Right ventricle myocardium inferior (tissue), 1 donor: Measurements from ENCODE around the gene NKX1-1. TPM values are rescaled to one million over a fixed set of nuclear protein-coding genes. Genes with fewer than 3 reads are reported as not detected.
A peak's percentile ranks its signal among the peaks of the same experiment; 100 is the strongest.
"Not testable (repeated sequence)": the region's sequence is repeated elsewhere in the genome, so short reads cannot be mapped to it uniquely, and the experiment has no call there.

ENCODE experiments used
- ATAC-seq: fragments of 200-7000 bp; cut with Tn5 transposase; one replicate; pipeline ENCODE4 v1.9.1; 2020; ENCODE audit warnings: mild to moderate bottlenecking, moderate library complexity
- DNase-seq: peaks from one replicate; pipeline ENCODE4 v3.0.0; 2021; ENCODE audit errors: missing footprints
- intact Hi-C: fragments of 100-400 bp; cut with DNase I; formaldehyde crosslinking; loops from one replicate; pipeline ENCODE4 v1.11.0; 2022
- total RNA-seq: library from RNA; stranded (reverse); fragmentation: NEBNext Ultra II Directional; extraction: Animal tissue kit (Norgen Biotek cat#: 25700); gene quantifications from one replicate; pipeline ENCODE4 v1.2.1, GENCODE V29; 2021
- donor health status: DM: no; HTN: yes; CAD: no; lungs with severe emphysema.

Gene NKX1-1
- total RNA-seq, 1 donor from 2014 or later = not detected

DNA sequence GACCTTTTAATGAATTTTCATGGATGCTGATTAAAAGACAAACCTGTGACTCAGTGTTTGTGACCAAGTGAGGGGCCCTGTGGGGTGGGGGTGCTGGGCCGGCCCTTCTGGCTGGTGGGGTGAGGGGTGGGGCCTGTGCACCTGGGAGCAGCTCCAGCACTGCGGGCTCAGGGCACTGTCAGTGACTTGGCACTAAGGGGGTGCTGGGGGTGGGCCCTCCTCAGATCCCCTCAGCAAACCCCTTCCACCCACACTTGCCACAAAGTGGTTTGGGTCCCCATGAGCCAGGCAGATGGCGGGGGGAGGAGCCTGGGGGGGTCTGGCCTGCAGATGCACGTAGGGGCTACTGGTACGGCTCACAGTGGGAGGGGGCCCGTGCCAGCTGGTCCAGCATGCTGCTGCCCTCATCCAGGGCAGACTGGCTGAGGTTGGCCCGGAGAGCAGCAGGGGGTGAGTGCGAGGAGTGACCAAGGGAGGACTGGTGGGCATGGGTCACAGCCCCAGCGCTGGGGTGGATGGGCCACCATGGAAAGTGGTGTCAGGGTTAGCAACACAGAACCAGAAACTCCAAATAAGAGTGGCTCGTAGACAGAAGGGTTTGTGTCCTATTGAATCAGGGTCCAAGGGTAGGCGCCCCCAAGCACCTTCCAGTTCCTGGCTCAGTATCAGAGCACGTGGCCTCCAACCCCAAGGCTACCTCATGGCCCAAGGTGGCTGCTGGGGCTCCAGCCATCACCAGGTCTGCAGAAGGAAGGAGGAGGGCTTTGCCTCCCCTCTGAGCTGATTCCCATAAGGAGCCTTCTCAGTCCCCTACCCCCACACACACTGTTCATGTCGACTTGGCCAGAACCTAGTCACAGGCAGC lies 10.1 kb downstream of the NKX1-1 start:
- DNase-seq (no peak), ATAC-seq (no peak)
- intact Hi-C loops = no loop called here

DNA sequence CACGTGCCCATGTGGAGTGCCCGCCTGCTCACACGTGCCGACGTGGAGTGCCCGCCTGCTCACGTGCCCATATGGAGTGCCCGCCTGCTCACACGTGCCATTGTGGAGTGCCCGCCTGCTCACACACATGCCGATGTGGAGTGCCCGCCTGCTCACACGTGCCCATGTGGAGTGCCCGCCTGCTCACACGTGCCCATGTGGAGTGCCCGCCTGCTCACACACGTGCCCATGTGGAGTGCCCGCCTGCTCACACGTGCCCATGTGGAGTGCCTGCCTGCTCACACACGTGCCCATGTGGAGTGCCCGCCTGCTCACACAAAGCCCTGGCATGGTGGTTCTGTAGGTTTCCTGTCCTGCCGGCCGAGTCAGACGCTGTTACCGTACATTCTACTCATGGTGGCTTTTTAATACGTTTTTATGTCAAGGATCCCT lies 10.8 kb downstream of the NKX1-1 start:
- DNase-seq, ATAC-seq, intact Hi-C loops: not testable (repeated sequence)

GRCh38 chr4:1394554-1395388 lies 11.5 kb downstream of the NKX1-1 start:
- DNase-seq, intact Hi-C loops, ATAC-seq: not testable (repeated sequence)

DNA sequence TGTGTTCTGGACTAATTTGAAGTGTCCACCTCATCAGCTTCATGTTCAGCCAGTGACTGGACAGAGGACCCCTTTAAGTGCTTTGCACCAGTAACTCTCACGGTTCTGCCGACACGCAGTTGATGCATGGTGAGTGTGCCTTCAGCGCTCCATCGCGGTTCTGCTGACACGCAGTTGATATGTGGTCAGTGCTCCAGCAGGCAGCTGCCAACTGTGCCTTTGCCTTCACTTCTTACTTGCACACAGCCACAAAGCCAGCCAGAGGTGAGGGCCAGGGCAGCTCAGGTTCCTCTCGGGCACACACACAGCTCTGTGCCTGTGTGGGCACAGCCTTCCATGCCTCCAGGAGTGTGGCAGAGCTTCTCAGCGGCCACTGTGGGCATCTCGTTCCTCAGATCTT lies 12.4 kb downstream of the NKX1-1 start:
- intact Hi-C loops = no loop called here
- no peak for ATAC-seq

GRCh38 chr4:1393363-1393762 lies 12.9 kb downstream of the NKX1-1 start:
- intact Hi-C loops, DNase-seq, ATAC-seq: not testable (repeated sequence)

More for the DNA sequence above, 12.4 kb downstream of the NKX1-1 start:
- DNase-seq = no peak

DNA sequence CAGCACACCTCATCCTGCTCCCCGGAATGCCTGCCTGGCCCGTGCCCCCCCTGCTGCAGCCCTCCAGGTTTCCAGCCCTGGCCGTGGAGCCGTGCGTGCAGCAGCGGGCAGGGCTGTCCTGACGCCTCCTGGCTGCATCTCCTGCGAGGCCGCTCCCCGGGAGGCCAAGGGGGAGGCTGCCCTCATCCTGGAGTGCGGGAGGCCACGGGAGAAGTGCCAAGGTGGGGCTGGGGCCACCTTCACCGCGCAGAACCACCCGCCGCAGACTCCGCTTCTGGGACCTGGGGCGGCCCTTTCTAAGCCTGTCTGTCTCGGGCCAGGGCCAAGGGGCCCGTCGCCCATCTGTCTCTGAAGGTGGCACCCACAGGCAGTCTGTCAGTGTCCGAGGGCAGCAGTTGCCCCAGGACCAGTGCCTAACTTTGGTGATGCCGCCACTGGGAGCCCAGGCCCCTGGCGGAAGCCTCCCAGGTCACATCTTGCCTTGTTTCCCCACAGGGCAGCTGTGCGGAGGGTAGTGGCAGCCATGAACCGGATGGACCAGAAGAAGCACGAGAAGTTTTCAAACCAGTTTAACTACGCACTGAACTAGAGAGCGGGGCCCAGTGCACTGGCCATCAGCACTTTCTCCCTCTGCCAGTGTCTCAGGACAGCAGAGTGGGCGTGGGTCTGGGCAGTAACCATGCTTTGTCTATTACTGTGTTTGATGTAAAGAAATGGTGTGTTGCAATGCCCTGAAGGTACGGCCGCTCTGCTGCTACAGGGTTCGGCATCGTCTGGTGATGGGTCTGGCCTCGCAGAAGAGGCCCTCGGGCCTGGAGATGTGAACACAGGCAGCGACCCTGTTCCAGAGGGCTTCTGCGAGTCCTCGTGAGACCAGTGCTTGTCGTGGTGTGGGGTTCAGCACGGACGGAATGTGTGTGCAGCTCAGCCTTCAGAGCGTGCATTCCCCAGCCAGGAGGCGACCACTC lies 20.6 kb downstream of the NKX1-1 start:
- ATAC-seq (no peak), DNase-seq (no peak)
- intact Hi-C loops = no loop called here

DNA sequence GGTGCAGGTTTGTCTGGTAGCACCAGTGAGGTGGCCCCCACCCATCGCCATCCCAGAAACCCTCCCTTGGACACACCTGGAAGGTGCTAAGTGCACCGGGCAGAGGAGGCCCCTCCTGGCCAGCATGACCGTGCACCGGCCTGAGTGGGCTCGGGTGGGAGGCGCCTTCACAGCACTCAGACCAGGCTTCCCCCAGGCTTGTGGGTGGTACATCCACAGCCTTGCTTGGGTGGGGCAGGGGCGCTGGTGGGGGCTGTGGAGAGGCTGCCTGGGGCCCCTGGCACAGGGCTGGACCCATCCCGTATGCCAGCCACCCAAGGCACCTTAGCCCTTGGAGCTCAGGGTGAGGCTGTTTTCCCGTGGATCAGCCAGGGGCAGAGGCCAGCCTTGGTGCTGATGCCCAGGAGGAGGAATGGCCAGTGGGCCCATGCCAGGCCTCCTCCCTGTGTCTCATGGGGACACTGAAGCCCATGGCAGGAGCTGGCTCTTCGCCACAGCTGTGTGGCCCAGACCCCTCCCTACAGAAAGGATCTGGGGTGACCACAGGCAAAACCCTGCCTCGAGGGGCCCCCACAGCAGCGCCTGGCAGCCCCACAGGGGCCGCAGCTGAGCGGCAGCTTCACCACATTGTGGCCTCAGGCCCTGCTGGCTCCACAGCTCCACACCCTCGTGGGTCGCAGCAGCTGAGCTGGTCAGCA lies 21.4 kb downstream of the NKX1-1 start:
- intact Hi-C loops = no loop called here
- ATAC-seq (no peak), DNase-seq (no peak)

DNA sequence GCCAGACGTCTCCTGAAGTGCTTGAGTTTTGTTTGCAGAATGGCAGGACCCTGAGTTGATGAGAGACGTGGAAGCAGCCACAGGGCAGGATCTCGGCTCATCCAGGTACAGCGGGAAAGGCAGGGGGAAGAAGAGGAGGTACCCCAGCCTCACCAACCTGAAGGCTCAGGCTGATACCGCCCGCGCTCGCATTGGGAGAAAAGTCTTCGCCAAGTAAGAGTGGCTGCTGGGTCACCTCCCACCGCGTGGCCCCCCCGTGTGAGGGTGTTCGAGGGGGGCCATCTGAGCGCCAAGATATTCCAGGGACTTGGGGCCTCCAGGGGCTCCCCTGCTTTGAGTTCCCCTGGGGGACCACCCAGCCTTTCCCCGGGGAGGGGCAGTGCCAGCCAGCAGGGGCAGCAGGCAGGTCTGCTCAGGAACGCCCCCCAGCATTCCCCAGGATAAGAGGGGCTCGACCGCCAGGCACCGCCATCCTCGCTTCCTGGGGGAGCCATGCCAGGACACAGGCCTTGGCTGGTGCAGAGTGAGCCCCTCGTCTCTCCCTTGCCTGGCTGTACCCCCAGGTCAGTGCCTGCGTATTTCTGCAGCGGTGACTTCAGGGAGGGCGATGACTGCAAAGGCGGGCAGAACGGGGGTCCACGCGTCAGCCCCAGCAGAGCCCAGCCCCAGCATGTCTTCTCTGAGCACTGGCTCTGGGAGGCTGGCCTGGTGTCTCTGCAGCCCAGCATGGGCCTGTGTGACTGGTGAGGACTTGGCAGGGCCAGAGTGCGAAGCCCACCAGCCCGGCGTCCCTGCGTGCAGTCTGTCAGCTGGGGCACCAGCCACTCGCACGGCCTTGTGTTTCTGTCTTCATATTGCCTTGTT lies 22.3 kb downstream of the NKX1-1 start:
- ATAC-seq = no peak
- intact Hi-C loops = no loop called here
- no peak for DNase-seq

DNA sequence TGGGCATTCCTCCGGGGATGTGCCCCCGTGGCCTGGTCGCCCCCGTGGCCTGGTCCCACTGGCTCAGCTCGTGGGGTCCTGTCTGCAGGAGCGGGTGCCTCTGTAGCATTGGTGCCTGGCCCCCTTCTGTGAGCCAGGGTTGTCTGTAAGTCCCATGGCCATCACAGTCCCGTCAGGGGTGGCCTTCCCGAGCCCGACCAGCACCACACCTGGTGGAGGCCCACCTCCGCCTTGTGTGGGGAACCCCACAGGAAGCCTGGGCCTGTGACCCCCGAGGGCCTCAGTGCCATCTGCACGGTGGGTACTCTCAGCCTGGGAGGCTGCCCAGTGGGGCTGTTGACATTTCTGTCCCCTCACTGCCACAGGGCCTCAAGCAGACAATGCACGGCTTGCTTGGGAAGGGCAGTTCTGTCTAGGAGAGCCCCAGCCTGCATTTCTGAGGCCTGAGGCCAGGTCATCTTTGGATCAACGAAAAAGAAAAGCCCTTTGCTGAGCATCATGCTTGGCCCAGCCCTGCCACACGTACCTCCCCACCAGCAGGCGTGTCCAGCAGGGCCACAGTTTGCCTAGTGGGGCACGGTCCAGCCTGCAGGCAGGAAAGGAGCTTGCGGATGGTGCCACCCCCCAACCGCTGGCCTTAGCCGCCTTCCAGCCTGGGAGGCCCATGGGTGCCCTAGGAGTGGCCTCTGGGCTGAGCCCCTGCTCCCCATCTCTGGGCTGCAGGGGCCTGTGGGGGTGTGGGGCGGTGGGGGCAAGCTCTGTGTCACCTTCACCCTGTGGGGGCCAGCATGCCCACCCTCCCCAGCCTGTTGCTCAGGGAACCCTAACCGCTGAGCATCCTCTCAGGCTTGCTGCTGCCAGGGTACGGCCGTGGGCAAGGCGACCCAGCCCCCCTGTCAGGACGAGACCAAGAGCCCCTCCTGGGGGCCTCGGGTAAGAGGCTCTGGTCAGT lies 23.2 kb downstream of the NKX1-1 start:
- intact Hi-C loops = no loop called here
- DNase-seq (no peak), ATAC-seq (no peak)

DNA sequence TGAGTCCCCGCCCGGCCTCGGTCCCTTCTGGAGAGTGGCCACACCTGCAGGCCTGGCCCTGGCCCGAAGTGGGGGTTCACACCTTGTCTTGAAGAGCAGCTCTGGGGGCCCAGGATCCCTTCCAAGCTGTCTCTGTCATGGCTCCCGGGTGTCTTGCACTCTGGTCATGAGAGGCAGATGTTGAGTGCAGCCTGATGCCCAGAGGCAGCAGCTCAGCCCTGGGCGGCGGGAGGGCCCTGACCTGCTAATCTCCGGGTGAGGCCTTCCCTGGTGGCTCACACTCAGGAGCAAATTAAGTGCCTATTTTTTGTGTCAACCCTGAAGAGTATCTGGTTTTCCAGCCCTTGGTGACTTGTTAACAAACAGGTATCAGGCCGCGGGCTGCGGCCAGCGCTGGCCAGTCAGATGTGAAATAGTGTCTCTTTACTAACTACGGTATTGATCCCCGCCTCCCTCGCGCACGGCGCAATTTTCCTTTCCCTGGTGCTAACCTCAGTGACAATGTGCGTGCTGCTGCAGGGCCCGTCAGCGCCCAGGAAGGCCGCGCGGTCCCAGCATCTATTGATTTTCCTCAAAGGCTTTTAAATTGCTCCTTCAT lies 24.2 kb downstream of the NKX1-1 start:
- intact Hi-C loops = no loop called here
- ATAC-seq (no peak), DNase-seq (peak; percentile 49)

- DNase-seq = no peak
- intact Hi-C loops = no loop called here
- ATAC-seq = no peak
These were observed 25.0 kb downstream of the NKX1-1 start for GRCh38 chr4:1381181-1381621.

- DNase-seq = no peak
- intact Hi-C loops = no loop called here
- ATAC-seq = no peak
These were observed 25.7 kb downstream of the NKX1-1 start for GRCh38 chr4:1380368-1381151.

GRCh38 chr4:1379801-1380331 lies 26.4 kb downstream of the NKX1-1 start:
- DNase-seq (no peak), ATAC-seq (no peak)
- intact Hi-C loops = no loop called here

- ATAC-seq (no peak), DNase-seq (peak; percentile 44)
- intact Hi-C loops = no loop called here
These were observed 26.9 kb downstream of the NKX1-1 start for GRCh38 chr4:1379351-1379781.
